Measurements from ENCODE around the gene AQP12A. TPM values are rescaled to one million over a fixed set of nuclear protein-coding genes. Genes with fewer than 3 reads are reported as not detected.

The AQP12A gene
- total RNA-seq, 1 donor from 2014 or later = not detected

GRCh38 chr2:240745962-240746361 is 54.3 kb downstream of the AQP12A start:
- Histone ChIP-seq H3K9me3 (no peaks in the 10 kb centered on the region), H3K4me1 (no peaks in the 10 kb centered on the region), H3K4me3 (no peak overlapping the region), H3K36me3 (no peaks in the 10 kb centered on the region), H3K27ac (no peak overlapping the region), H3K27me3 (no peaks in the 10 kb centered on the region)
- ATAC-seq (no peak), DNase-seq (no peak)
- no peak for TF ChIP-seq CTCF (IDR thresholded peaks at IDR 0.05)
- intact Hi-C loops (cut with DNase I) = no loop called here

GRCh38 chr2:240746671-240747070 is 55.0 kb downstream of the AQP12A start:
- intact Hi-C loops (cut with DNase I) = no loop called here
- no peak for ATAC-seq
- TF ChIP-seq CTCF (IDR thresholded peaks at IDR 0.05) = no peak
- H3K36me3 ChIP-seq = no peaks in the 10 kb centered on the region
- H3K4me3 ChIP-seq = no peak overlapping the region
- DNase-seq = no peak
- no peak overlapping the region for H3K27ac ChIP-seq
- H3K27me3 ChIP-seq = no peaks in the 10 kb centered on the region
- no peaks in the 10 kb centered on the region for H3K4me1 ChIP-seq
- H3K9me3 ChIP-seq = no peaks in the 10 kb centered on the region

- intact Hi-C loops (cut with DNase I) = no loop called here
- no peaks in the 10 kb centered on the region for H3K9me3 ChIP-seq
- no peak for DNase-seq
- no peak for TF ChIP-seq CTCF (IDR thresholded peaks at IDR 0.05)
- no peaks in the 10 kb centered on the region for H3K4me1 ChIP-seq
- H3K27me3 ChIP-seq = no peaks in the 10 kb centered on the region
- no peak overlapping the region for H3K27ac ChIP-seq
- ATAC-seq = no peak
- no peak overlapping the region for H3K4me3 ChIP-seq
- no peaks in the 10 kb centered on the region for H3K36me3 ChIP-seq
These were observed 55.6 kb downstream of the AQP12A start for GRCh38 chr2:240747256-240747655.

Other genes starting within 250 kb of the AQP12A start
- 19.3 TPM for gene ANKMY1, start 133.9 kb upstream of the AQP12A start, total RNA-seq
- gene DUSP28, start 131.5 kb upstream of the AQP12A start, total RNA-seq = 5.3 TPM
- gene RNPEPL1, start 123.4 kb upstream of the AQP12A start, total RNA-seq = 88.6 TPM
- 31.8 TPM for gene CAPN10, start 105.1 kb upstream of the AQP12A start, total RNA-seq
- gene GPR35, start 66.4 kb upstream of the AQP12A start, total RNA-seq = 3.4 TPM
- gene AQP12B, start 9.0 kb upstream of the AQP12A start, total RNA-seq = not detected
- 0.81 TPM for gene KIF1A, start 128.4 kb downstream of the AQP12A start, total RNA-seq
- gene AGXT, start 177.0 kb downstream of the AQP12A start, total RNA-seq = not detected
- 22.2 TPM for gene MAB21L4, start 204.3 kb downstream of the AQP12A start, total RNA-seq
- gene CROCC2, start 214.5 kb downstream of the AQP12A start, total RNA-seq = 0.26 TPM

All from upper lobe of right lung (tissue), 1 donor.